ENCODE results near the gene PACSIN2.

The PACSIN2 gene

GRCh38 chr22:42878561-42879305, 136.2 kb downstream of the PACSIN2 start:
- no peak for DNase-seq

- no peak for DNase-seq
Observed at GRCh38 chr22:42877597-42878340, 137.2 kb downstream of the PACSIN2 start.

- no peak for DNase-seq
Observed at GRCh38 chr22:42877158-42877557, 137.8 kb downstream of the PACSIN2 start.

- no peak for DNase-seq
Observed at GRCh38 chr22:42876041-42876440, 138.9 kb downstream of the PACSIN2 start.

- DNase-seq = no peak
Observed at GRCh38 chr22:42874010-42874409, 140.9 kb downstream of the PACSIN2 start.

- peak; percentile 41 for DNase-seq
Observed at GRCh38 chr22:42873356-42873755, 141.6 kb downstream of the PACSIN2 start.

GRCh38 chr22:42872821-42873220, 142.1 kb downstream of the PACSIN2 start:
- no peak for DNase-seq

- DNase-seq = no peak
Observed at GRCh38 chr22:42871146-42872050, 143.6 kb downstream of the PACSIN2 start.

GRCh38 chr22:42869888-42870480, 145.0 kb downstream of the PACSIN2 start:
- no peak for DNase-seq

- DNase-seq = no peak
Observed at GRCh38 chr22:42869463-42869862, 145.5 kb downstream of the PACSIN2 start.

- DNase-seq = no peak
Observed at GRCh38 chr22:42868751-42869251, 146.1 kb downstream of the PACSIN2 start.

- no peak for DNase-seq
Observed at GRCh38 chr22:42866100-42866499, 148.8 kb downstream of the PACSIN2 start.

- no peak for DNase-seq
Observed at GRCh38 chr22:42865536-42865935, 149.4 kb downstream of the PACSIN2 start.

- DNase-seq = peak; percentile 15
Observed at GRCh38 chr22:42863349-42863961, 151.5 kb downstream of the PACSIN2 start.

- no peak for DNase-seq
Observed at GRCh38 chr22:42862045-42862734, 152.8 kb downstream of the PACSIN2 start.

- no peak for DNase-seq
Observed at GRCh38 chr22:42860968-42861367, 154.0 kb downstream of the PACSIN2 start.

GRCh38 chr22:42857845-42858481, 157.0 kb downstream of the PACSIN2 start:
- peak; percentile 15 for DNase-seq

- peak; percentile 95 for DNase-seq
Observed at GRCh38 chr22:42856865-42857704, 157.9 kb downstream of the PACSIN2 start, which contains the start of gene ARFGAP3. ARFGAP3 (minus strand) TSS chr22:42857273; CDS start chr22:42857182, 91 bp downstream.

GRCh38 chr22:42856179-42856864, 158.6 kb downstream of the PACSIN2 start:
- DNase-seq = peak; percentile 47
